Natural killer cell treated with Interleukin-12 subunit alpha and Interleukin-12 subunit beta and Interleukin-15 and Interleukin-18, amount 100 ng/mL, for 72 hours (primary cell): ENCODE results near the gene TOR4A. TPM values are rescaled to one million over a fixed set of nuclear protein-coding genes. Genes with fewer than 3 reads are reported as not detected.
A peak's percentile ranks its signal among the peaks of the same experiment; 100 is the strongest.
"Not testable (repeated sequence)": the region's sequence is repeated elsewhere in the genome, so short reads cannot be mapped to it uniquely, and the experiment has no call there.

Experiments used
- ATAC-seq, 2 donors: fragments of 150-1000 bp; cut with Tn5 transposase in 1 of 2; sonication (Bioruptor Pico), chemical (Tn5 transposase) in 1 of 2; 2 replicates each; pipeline ENCODE4 v1.10.0; 2021
- DNase-seq: peaks from one replicate; pipeline ENCODE4 v3.0.0; 2022; ENCODE audit warnings: low spot score
- H3K27ac Mint-ChIP-seq, 2 donors: 1 replicate in 1 of 2; 2 replicates in 1 of 2; pipeline ENCODE4 v1.8.0; 2022; ENCODE audit warnings: mixed read lengths in 2 of 2, mild to moderate bottlenecking in 1 of 2, moderate library complexity in 1 of 2
- H3K27me3 Mint-ChIP-seq, 2 donors: 1 replicate in 1 of 2; 2 replicates in 1 of 2; pipeline ENCODE4 v1.8.0; 2022; ENCODE audit warnings: mixed read lengths in 2 of 2
- H3K36me3 Mint-ChIP-seq: one replicate; pipeline ENCODE4 v1.8.0; 2022; ENCODE audit warnings: mixed read lengths
- H3K4me1 Mint-ChIP-seq, 2 donors: 1 replicate in 1 of 2; 2 replicates in 1 of 2; pipeline ENCODE4 v1.8.0; 2022; ENCODE audit warnings: low read depth in 2 of 2, mixed read lengths in 2 of 2, mild to moderate bottlenecking in 1 of 2
- H3K4me3 Mint-ChIP-seq: one replicate; pipeline ENCODE4 v1.8.0; 2022; ENCODE audit warnings: mixed read lengths
- H3K9me3 Mint-ChIP-seq: 2 replicates; pipeline ENCODE4 v1.8.0; 2022; ENCODE audit warnings: mixed read lengths
- total RNA-seq, 2 donors: library from RNA; stranded (reverse); gene quantifications; one replicate each; pipeline ENCODE4 v1.2.3, GENCODE V29; 2022

TOR4A gene
- total RNA-seq, 2 donors from 2014 or later = 31.1 to 38.4 TPM

- Mint-ChIP-seq H3K4me1 (peaks cover 15 to 21% of the 10 kb centered on the region in 2 donors), H3K27ac (peak overlapping the region; percentile 55 to 91), H3K4me3 (peak overlapping the region; percentile 87)
- H3K9me3 Mint-ChIP-seq, DNase-seq, H3K27me3 Mint-ChIP-seq, ATAC-seq, H3K36me3 Mint-ChIP-seq: not testable (repeated sequence)
Measured at GRCh38 chr9:137243266-137243625, 34.3 kb upstream of the TOR4A start.

- Mint-ChIP-seq H3K27me3 (no peaks in the 10 kb centered on the region), H3K9me3 (no peaks in the 10 kb centered on the region), H3K36me3 (peaks cover 5% of the 10 kb centered on the region), H3K4me3 (peak overlapping the region; percentile 87), H3K27ac (peak overlapping the region in 1 of 2 donors; percentile 91), H3K4me1 (peaks cover 13 to 19% of the 10 kb centered on the region in 2 donors)
- ATAC-seq (no peak), DNase-seq (no peak)
Measured at GRCh38 chr9:137243626-137244485, 33.7 kb upstream of the TOR4A start.

GRCh38 chr9:137244486-137245449 is 32.8 kb upstream of the TOR4A start:
- Mint-ChIP-seq H3K9me3 (no peaks in the 10 kb centered on the region), H3K27ac (peak overlapping the region in 1 of 2 donors; percentile 91), H3K36me3 (peaks cover 5% of the 10 kb centered on the region), H3K4me1 (peaks cover 10 to 16% of the 10 kb centered on the region in 2 donors), H3K4me3 (no peak overlapping the region), H3K27me3 (no peaks in the 10 kb centered on the region)
- ATAC-seq = no peak
- DNase-seq = no peak

GRCh38 chr9:137245450-137246421 is 31.8 kb upstream of the TOR4A start:
- no peak for DNase-seq
- peak overlapping the region in 1 of 2 donors; percentile 91 for H3K27ac Mint-ChIP-seq
- H3K36me3 Mint-ChIP-seq = peaks cover 5% of the 10 kb centered on the region
- no peak overlapping the region for H3K4me3 Mint-ChIP-seq
- H3K27me3 Mint-ChIP-seq = no peaks in the 10 kb centered on the region
- no peaks in the 10 kb centered on the region for H3K9me3 Mint-ChIP-seq
- ATAC-seq = no peak
- H3K4me1 Mint-ChIP-seq = peaks cover 10 to 16% of the 10 kb centered on the region in 2 donors

GRCh38 chr9:137247135-137247915 is 30.2 kb upstream of the TOR4A start:
- Mint-ChIP-seq H3K36me3 (peaks cover 3% of the 10 kb centered on the region), H3K9me3 (no peaks in the 10 kb centered on the region), H3K27ac (peak overlapping the region in 1 of 2 donors; percentile 43), H3K4me1 (peaks cover 7 to 11% of the 10 kb centered on the region in 2 donors), H3K4me3 (no peak overlapping the region), H3K27me3 (no peaks in the 10 kb centered on the region)
- ATAC-seq (peak in 1 of 2 donors; percentile 0), DNase-seq (no peak)

- no peak for ATAC-seq
Measured at GRCh38 chr9:137247916-137248175, 29.7 kb upstream of the TOR4A start.

GRCh38 chr9:137250329-137251193 is 27.0 kb upstream of the TOR4A start:
- no peak overlapping the region for H3K4me3 Mint-ChIP-seq
- ATAC-seq = no peak
- H3K27me3 Mint-ChIP-seq = no peaks in the 10 kb centered on the region
- no peaks in the 10 kb centered on the region for H3K36me3 Mint-ChIP-seq
- H3K9me3 Mint-ChIP-seq = no peaks in the 10 kb centered on the region
- H3K27ac Mint-ChIP-seq = no peak overlapping the region
- DNase-seq = no peak
- peaks cover 4 to 5% of the 10 kb centered on the region in 2 donors for H3K4me1 Mint-ChIP-seq

More at GRCh38 chr9:137247916-137248175, 29.7 kb upstream of the TOR4A start:
- Mint-ChIP-seq H3K27ac (no peak overlapping the region), H3K4me3 (no peak overlapping the region), H3K36me3 (no peaks in the 10 kb centered on the region), H3K27me3 (no peaks in the 10 kb centered on the region), H3K4me1 (peaks cover 5 to 6% of the 10 kb centered on the region in 2 donors), H3K9me3 (no peaks in the 10 kb centered on the region)
- no peak for DNase-seq

GRCh38 chr9:137251194-137251461 is 26.4 kb upstream of the TOR4A start, which contains the start of gene STPG3:
TSS of gene STPG3 (plus strand) at chr9:137251286. CDS start at chr9:137251287, 1 bp downstream.
- no peaks in the 10 kb centered on the region for H3K9me3 Mint-ChIP-seq
- no peaks in the 10 kb centered on the region for H3K36me3 Mint-ChIP-seq
- no peak within 1 kb of the TSS for H3K4me3 Mint-ChIP-seq
- no peak within 1 kb of the TSS for H3K27ac Mint-ChIP-seq
- ATAC-seq = no peak
- no peak for DNase-seq
- H3K27me3 Mint-ChIP-seq = no peaks in the 10 kb centered on the region
- H3K4me1 Mint-ChIP-seq = peaks cover 5% of the 10 kb centered on the region in 2 donors

GRCh38 chr9:137251490-137252268 is 25.8 kb upstream of the TOR4A start:
- Mint-ChIP-seq H3K4me1 (peaks cover 5 to 10% of the 10 kb centered on the region in 2 donors), H3K9me3 (no peaks in the 10 kb centered on the region), H3K27ac (no peak overlapping the region), H3K36me3 (no peaks in the 10 kb centered on the region), H3K27me3 (no peaks in the 10 kb centered on the region), H3K4me3 (no peak overlapping the region)
- DNase-seq (no peak), ATAC-seq (no peak)

GRCh38 chr9:137252555-137253506 is 24.7 kb upstream of the TOR4A start:
- Mint-ChIP-seq H3K27ac (no peak overlapping the region), H3K9me3 (no peaks in the 10 kb centered on the region), H3K4me1 (peaks cover 5 to 10% of the 10 kb centered on the region in 2 donors), H3K36me3 (no peaks in the 10 kb centered on the region), H3K4me3 (no peak overlapping the region), H3K27me3 (no peaks in the 10 kb centered on the region)
- ATAC-seq = no peak
- no peak for DNase-seq
